HPDE6-E6E7 (cell line): Measurements from ENCODE around the gene DNAH3.
"Not testable (repeated sequence)": the region's sequence is repeated elsewhere in the genome, so short reads cannot be mapped to it uniquely, and the experiment has no call there.

Source experiments
- DNase-seq: peaks from one replicate; pipeline ENCODE4 v3.0.0; 2011; ENCODE audit warnings: missing footprints; ENCODE audit errors: extremely low spot score

The DNAH3 gene

GRCh38 chr16:21150375-21151001 is at the start of gene DNAH3:
TSS of gene DNAH3 (minus strand) at chr16:21150846. CDS start at chr16:21150319, 527 bp downstream.
- DNase-seq, result peak; percentile 73

- no peak for DNase-seq
Measured at GRCh38 chr16:21199607-21200218, 49.1 kb upstream of the DNAH3 start.

- no peak for DNase-seq
Measured at GRCh38 chr16:21197621-21198020, 47.0 kb upstream of the DNAH3 start.

GRCh38 chr16:21197112-21197511 is 46.5 kb upstream of the DNAH3 start:
- DNase-seq, result no peak

GRCh38 chr16:21195330-21195729 is 44.7 kb upstream of the DNAH3 start:
- DNase-seq, result not testable (repeated sequence)

- no peak for DNase-seq
Measured at GRCh38 chr16:21194771-21195301, 44.2 kb upstream of the DNAH3 start.

- DNase-seq, result no peak
Measured at GRCh38 chr16:21192991-21193390, 42.3 kb upstream of the DNAH3 start.

- no peak for DNase-seq
Measured at GRCh38 chr16:21190599-21190998, 40.0 kb upstream of the DNAH3 start.

GRCh38 chr16:21190013-21190412 is 39.4 kb upstream of the DNAH3 start:
- no peak for DNase-seq

GRCh38 chr16:21189311-21189710 is 38.7 kb upstream of the DNAH3 start:
- no peak for DNase-seq

GRCh38 chr16:21186326-21186691 is 35.7 kb upstream of the DNAH3 start:
- DNase-seq, result no peak

- DNase-seq, result no peak
Measured at GRCh38 chr16:21185659-21186325, 35.1 kb upstream of the DNAH3 start.

- no peak for DNase-seq
Measured at GRCh38 chr16:21184834-21185233, 34.2 kb upstream of the DNAH3 start.

- DNase-seq, result no peak
Measured at GRCh38 chr16:21183995-21184394, 33.3 kb upstream of the DNAH3 start.

GRCh38 chr16:21179983-21180365 is 29.3 kb upstream of the DNAH3 start:
- DNase-seq, result no peak

- no peak for DNase-seq
Measured at GRCh38 chr16:21179126-21179982, 28.7 kb upstream of the DNAH3 start.

- no peak for DNase-seq
Measured at GRCh38 chr16:21175397-21175796, 24.8 kb upstream of the DNAH3 start.

- no peak for DNase-seq
Measured at GRCh38 chr16:21172650-21173049, 22.0 kb upstream of the DNAH3 start.

- DNase-seq, result not testable (repeated sequence)
Measured at GRCh38 chr16:21170116-21170515, 19.5 kb upstream of the DNAH3 start.

- DNase-seq, result no peak
Measured at GRCh38 chr16:21169249-21169981, 18.8 kb upstream of the DNAH3 start.

- no peak for DNase-seq
Measured at GRCh38 chr16:21167929-21168602, 17.4 kb upstream of the DNAH3 start.
